ENCODE data around the gene M1AP. TPM values are rescaled to one million over a fixed set of nuclear protein-coding genes. Genes with fewer than 3 reads are reported as not detected.
"Not testable (repeated sequence)": the region's sequence is repeated elsewhere in the genome, so short reads cannot be mapped to it uniquely, and the experiment has no call there.

Gene M1AP
- polyA plus RNA-seq, 1 donor (not counting 4 experiments of a cell fraction or from before 2014, with no cell fraction given): 0.21 TPM

- Histone ChIP-seq H3K36me3 (ENCODE audit: control insufficient read depth in 2 of 2, extremely low read depth in 1 of 2, insufficient read depth in 2 of 2, low read length in 2 of 2) (no peaks in the 10 kb centered on the region), H2AFZ (ENCODE audit: control insufficient read depth, low read length) (peak overlapping the region; percentile 17), H3K9me1 (ENCODE audit: control insufficient read depth, extremely low read depth, insufficient read depth, low read length) (no peaks in the 10 kb centered on the region), H3K27me3 (ENCODE audit: control insufficient read depth, extremely low read depth, insufficient read depth, low read length) (no peaks in the 10 kb centered on the region), H3K4me2 (ENCODE audit: control insufficient read depth, extremely low read depth, insufficient read depth, low read depth, low read length) (peak overlapping the region; percentile 31), H4K20me1 (ENCODE audit: control insufficient read depth, extremely low read depth, insufficient read depth, low read length) (no peaks in the 10 kb centered on the region), H3K9me3 (ENCODE audit: control insufficient read depth, low read depth, low read length) (no peaks in the 10 kb centered on the region), H3K27ac (ENCODE audit: control insufficient read depth, insufficient read depth, low read length) (peak overlapping the region; percentile 37), H3K4me1 (ENCODE audit: control insufficient read depth, extremely low read depth, insufficient read depth, low read length) (peaks cover 58% of the 10 kb centered on the region), H3K79me2 (ENCODE audit: control insufficient read depth, insufficient read depth, low read length) (no peaks in the 10 kb centered on the region), H3K9ac (ENCODE audit: control insufficient read depth, extremely low read depth, insufficient read depth, low read length) (no peak overlapping the region), H3K4me3 (ENCODE audit: control insufficient read depth in 2 of 3, extremely low read depth in 1 of 3, insufficient read depth in 2 of 3, low read depth in 1 of 3, low read length in 3 of 3) (no peak overlapping the region)
- FAIRE-seq (peak; percentile 86), DNase-seq (ENCODE audit: low read depth, low spot score) (peak; percentile 89)
- TF ChIP-seq, protein P1, sequence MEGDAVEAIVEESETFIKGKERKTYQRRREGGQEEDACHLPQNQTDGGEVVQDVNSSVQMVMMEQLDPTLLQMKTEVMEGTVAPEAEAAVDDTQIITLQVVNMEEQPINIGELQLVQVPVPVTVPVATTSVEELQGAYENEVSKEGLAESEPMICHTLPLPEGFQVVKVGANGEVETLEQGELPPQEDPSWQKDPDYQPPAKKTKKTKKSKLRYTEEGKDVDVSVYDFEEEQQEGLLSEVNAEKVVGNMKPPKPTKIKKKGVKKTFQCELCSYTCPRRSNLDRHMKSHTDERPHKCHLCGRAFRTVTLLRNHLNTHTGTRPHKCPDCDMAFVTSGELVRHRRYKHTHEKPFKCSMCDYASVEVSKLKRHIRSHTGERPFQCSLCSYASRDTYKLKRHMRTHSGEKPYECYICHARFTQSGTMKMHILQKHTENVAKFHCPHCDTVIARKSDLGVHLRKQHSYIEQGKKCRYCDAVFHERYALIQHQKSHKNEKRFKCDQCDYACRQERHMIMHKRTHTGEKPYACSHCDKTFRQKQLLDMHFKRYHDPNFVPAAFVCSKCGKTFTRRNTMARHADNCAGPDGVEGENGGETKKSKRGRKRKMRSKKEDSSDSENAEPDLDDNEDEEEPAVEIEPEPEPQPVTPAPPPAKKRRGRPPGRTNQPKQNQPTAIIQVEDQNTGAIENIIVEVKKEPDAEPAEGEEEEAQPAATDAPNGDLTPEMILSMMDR (optimal IDR thresholded peaks at IDR 0.05 in 1 of 3, IDR thresholded peaks at IDR 0.05 in 1 of 3, conservative IDR thresholded peaks at IDR 0.05 in 1 of 3; ENCODE audit: extremely low read depth in 1 of 3, insufficient read depth in 2 of 3, low read length in 3 of 3): no peak
- no peak for TF ChIP-seq EZH2 (IDR thresholded peaks at IDR 0.05; ENCODE audit: low read length)
- dilution Hi-C loops (cut with MboI; ENCODE audit: extremely low pct_ligation_motif_present, low sequenced_read_pairs): no loop called here
Observed at GRCh38 chr2:74564222-74564621, 83.9 kb downstream of the M1AP start.

- no peak for TF ChIP-seq EZH2 (IDR thresholded peaks at IDR 0.05; ENCODE audit: low read length)
- TF ChIP-seq, protein P1 (optimal IDR thresholded peaks at IDR 0.05 in 1 of 3, IDR thresholded peaks at IDR 0.05 in 1 of 3, conservative IDR thresholded peaks at IDR 0.05 in 1 of 3; ENCODE audit: extremely low read depth in 1 of 3, insufficient read depth in 2 of 3, low read length in 3 of 3): no peak
- no peak overlapping the region for H3K4me3 ChIP-seq (ENCODE audit: control insufficient read depth in 2 of 3, extremely low read depth in 1 of 3, insufficient read depth in 2 of 3, low read depth in 1 of 3, low read length in 3 of 3)
- no peak overlapping the region for H2AFZ ChIP-seq (ENCODE audit: control insufficient read depth, low read length)
- H3K4me1 ChIP-seq (ENCODE audit: control insufficient read depth, extremely low read depth, insufficient read depth, low read length): peaks cover 41% of the 10 kb centered on the region
- dilution Hi-C loops (cut with MboI; ENCODE audit: extremely low pct_ligation_motif_present, low sequenced_read_pairs): no loop called here
- no peaks in the 10 kb centered on the region for H3K79me2 ChIP-seq (ENCODE audit: control insufficient read depth, insufficient read depth, low read length)
- H3K9me1 ChIP-seq (ENCODE audit: control insufficient read depth, extremely low read depth, insufficient read depth, low read length): no peaks in the 10 kb centered on the region
- no peak overlapping the region for H3K4me2 ChIP-seq (ENCODE audit: control insufficient read depth, extremely low read depth, insufficient read depth, low read depth, low read length)
- H3K9me3 ChIP-seq (ENCODE audit: control insufficient read depth, low read depth, low read length): no peaks in the 10 kb centered on the region
- no peak overlapping the region for H3K9ac ChIP-seq (ENCODE audit: control insufficient read depth, extremely low read depth, insufficient read depth, low read length)
- H4K20me1 ChIP-seq (ENCODE audit: control insufficient read depth, extremely low read depth, insufficient read depth, low read length): no peaks in the 10 kb centered on the region
- DNase-seq (ENCODE audit: low read depth, low spot score) (no peak), FAIRE-seq (no peak)
- no peaks in the 10 kb centered on the region for H3K36me3 ChIP-seq (ENCODE audit: control insufficient read depth in 2 of 2, extremely low read depth in 1 of 2, insufficient read depth in 2 of 2, low read length in 2 of 2)
- no peaks in the 10 kb centered on the region for H3K27me3 ChIP-seq (ENCODE audit: control insufficient read depth, extremely low read depth, insufficient read depth, low read length)
- H3K27ac ChIP-seq (ENCODE audit: control insufficient read depth, insufficient read depth, low read length): no peak overlapping the region
Observed at GRCh38 chr2:74562126-74562775, 85.9 kb downstream of the M1AP start.

GRCh38 chr2:74561022-74561421 is 87.1 kb downstream of the M1AP start:
- DNase-seq (ENCODE audit: low read depth, low spot score); H3K79me2 ChIP-seq (ENCODE audit: control insufficient read depth, insufficient read depth, low read length); H4K20me1 ChIP-seq (ENCODE audit: control insufficient read depth, extremely low read depth, insufficient read depth, low read length); H3K4me2 ChIP-seq (ENCODE audit: control insufficient read depth, extremely low read depth, insufficient read depth, low read depth, low read length); FAIRE-seq; H3K4me3 ChIP-seq (ENCODE audit: control insufficient read depth in 2 of 3, extremely low read depth in 1 of 3, insufficient read depth in 2 of 3, low read depth in 1 of 3, low read length in 3 of 3); dilution Hi-C loops (cut with MboI; ENCODE audit: extremely low pct_ligation_motif_present, low sequenced_read_pairs); H3K27ac ChIP-seq (ENCODE audit: control insufficient read depth, insufficient read depth, low read length); H3K36me3 ChIP-seq (ENCODE audit: control insufficient read depth in 2 of 2, extremely low read depth in 1 of 2, insufficient read depth in 2 of 2, low read length in 2 of 2); H3K27me3 ChIP-seq (ENCODE audit: control insufficient read depth, extremely low read depth, insufficient read depth, low read length); H2AFZ ChIP-seq (ENCODE audit: control insufficient read depth, low read length); H3K9me1 ChIP-seq (ENCODE audit: control insufficient read depth, extremely low read depth, insufficient read depth, low read length); H3K9ac ChIP-seq (ENCODE audit: control insufficient read depth, extremely low read depth, insufficient read depth, low read length); H3K9me3 ChIP-seq (ENCODE audit: control insufficient read depth, low read depth, low read length): not testable (repeated sequence)
- H3K4me1 ChIP-seq (ENCODE audit: control insufficient read depth, extremely low read depth, insufficient read depth, low read length): peaks cover 33% of the 10 kb centered on the region
